GM21825 (cell line): Measurements from ENCODE around the gene WWC1.
A peak's percentile ranks its signal among the peaks of the same experiment; 100 is the strongest.

Source experiments
- ATAC-seq: cut with Tn5 transposase; IDR thresholded peaks from one replicate; pipeline ENCODE4 v1.9.1; 2021; ENCODE audit warnings: mild to moderate bottlenecking, moderate library complexity; ENCODE audit not compliant: unreplicated experiment

Gene WWC1

DNA sequence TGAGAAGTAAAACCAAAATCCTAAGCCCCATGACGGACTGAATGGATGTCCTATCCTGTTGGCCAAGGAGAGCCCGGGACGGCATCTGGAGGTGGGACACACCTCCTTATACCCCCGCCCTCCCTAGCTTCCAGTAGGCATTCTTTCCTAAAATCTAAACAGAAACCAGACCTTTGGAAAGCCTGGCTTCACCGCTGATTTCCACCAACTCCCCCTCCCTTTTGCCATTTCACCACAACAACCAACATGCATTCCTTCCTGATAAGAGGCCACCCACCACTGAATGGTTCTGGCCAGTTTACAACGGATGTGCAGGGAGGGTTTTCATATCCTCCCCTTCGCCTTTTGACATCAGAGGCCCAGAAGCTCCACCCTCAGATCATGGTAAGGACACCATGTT, 185.6 kb downstream of the WWC1 start:
- no peak for ATAC-seq

DNA sequence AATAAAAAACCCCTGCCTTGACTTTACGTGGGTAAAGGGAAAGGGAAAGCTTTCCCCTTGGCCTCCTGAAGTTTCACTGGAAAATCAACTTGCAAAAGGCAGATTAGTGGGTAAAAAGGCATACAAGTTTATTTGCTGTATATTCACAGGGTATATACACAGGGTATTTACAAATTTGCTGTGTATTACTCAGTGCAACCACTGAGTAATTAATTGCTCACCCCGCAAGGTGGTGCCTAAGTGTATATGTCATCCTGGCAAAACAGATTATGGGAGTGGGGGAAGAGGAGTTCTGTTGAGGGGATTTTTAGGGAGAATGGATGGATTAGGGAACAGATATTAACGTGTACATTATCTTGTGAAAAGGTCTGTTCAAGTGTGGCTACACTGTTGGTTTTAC, 187.7 kb downstream of the WWC1 start:
- ATAC-seq, result no peak

DNA sequence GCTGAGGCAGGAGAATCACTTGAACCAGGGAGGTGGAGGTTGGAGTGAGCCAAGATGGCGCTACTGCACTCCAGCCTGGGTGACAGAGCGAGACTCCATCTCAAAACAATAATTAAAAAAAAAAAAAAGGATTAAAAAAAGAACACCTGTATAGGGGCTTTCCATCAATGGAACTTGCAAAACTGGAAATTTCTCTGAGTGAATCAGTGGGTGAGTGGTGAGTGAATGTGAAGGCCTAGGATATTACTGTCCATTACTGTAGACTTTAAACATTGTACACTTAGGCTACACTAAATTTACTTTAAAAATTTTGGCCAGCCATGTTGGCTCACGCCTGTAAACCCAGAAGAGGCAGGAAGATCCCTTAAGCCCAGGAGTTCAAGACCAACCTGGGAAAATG, 189.2 kb downstream of the WWC1 start:
- ATAC-seq, result no peak

DNA sequence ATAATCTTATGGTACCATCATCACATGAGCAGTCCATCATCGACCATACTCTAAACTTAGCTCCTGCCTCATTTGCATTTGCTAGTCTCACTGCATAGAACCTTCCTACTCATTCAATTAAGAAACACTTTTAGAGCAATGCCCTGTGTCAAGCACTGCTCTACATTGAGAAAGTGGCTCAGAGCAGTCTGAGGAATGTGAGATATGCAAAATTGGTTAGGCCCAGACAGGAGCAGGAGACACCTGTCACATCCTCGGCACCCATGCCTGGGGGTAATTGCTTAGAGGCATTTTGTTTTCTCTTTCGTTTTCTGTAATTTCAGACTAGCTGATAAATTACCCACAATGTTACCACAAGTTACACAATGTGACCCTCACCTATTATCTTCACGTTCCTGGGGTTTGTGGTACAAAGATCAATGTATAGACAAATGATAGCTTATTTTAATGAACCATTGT, 189.9 kb downstream of the WWC1 start:
- peak; percentile 90 for ATAC-seq

DNA sequence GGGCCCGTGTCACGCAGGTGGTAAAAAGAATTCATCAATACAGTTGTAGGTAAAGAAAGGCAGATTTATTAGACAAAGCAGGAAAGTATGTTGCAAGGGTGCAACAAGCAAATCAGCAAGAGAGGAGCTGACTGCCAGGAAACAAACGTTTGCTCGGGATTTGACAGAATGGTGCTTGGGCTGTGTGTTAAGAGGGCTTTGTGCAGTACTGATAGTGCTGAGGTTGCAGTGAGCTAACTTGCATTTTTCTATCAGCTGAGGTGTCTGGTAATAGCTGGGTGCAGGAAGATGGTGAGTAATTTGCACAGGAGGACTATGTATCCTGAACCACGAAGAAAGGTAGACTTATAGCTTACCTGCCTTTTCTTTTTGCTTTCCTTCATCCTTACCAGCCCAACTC, 190.9 kb downstream of the WWC1 start:
- ATAC-seq, result no peak

DNA sequence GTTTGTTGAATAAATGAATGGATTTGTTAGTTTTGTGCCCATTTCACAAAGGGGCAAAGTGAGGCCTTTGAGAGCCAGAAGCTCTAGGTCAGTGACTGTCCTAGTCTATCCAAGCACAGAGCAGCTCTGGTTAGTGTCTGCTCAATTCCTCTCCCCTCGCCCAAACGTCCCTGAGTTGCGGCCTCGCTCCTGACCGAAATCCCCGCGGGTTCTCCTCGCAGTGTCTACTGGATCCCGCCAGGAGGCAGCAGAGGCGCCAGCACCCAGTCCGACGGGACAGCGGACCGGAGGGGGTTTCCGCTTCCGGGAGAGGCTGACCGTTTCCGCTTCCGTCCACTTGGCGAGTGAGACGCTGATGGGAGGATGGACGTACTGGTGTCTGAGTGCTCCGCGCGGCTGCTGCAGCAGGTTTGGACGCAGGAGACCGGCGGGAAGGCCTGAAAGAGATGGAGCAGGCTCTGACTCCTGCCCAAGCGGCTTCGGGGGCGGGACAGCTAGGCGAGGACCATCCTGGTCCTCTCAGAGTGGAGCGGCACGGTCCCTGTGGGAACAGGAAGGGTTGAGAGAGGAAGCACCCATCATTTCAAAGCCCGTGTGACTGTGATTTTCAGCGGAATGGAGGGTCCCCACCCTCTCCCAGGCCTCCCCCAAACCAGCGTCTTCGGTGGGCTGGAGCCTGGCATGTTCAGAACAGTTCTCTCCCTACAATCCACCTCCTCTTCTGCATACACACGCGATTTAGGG, 194.9 kb downstream of the WWC1 start, which contains the start of gene RARS1:
TSS of gene RARS1 (plus strand) at position 336 of the 744 bp plus-strand sequence. CDS start at position 364, 28 bp downstream.
- peak; percentile 90 for ATAC-seq

DNA sequence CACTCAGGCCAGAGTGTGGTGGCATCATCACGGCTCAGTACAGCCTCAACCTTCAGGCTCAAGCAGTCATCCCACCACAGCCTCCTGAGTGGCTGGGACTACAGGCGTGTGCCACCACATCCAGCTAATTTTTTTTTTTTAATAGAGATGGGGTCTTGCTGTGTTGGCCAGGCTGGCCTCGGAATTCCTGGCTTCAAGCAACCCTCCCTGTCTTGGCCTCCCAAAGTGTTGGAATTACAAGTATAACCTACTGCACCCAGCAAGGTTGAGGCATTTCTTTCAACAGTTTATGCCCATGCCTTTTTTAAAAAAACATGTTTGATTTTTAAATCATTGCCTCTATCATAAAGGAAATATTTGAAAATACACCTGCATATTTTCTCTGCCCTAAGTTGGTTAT, 197.6 kb downstream of the WWC1 start:
- no peak for ATAC-seq

DNA sequence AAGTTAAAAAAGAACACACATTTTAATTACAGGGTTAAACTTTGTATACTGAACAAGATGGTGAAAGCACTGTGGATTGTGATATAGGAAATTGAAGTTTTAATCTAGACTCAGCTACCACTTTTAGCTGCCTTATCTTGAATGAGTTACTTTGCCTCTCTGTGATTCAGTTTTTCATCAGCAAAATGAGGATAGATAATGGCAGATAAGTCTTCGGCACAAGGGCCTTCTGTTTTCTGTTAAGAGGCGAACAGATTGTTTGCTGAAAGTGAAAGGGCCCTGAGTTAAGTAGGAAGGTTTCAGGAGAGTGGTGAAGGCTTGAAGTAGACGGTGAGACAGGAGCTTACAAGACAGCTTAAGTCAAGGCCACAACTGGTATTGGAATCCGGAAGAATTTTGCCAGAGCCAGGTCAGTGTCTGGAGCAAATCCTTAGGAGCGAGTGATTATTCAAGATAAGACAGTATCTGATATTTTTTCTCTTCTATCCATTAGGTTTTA, 202.7 kb downstream of the WWC1 start:
- ATAC-seq, result no peak

DNA sequence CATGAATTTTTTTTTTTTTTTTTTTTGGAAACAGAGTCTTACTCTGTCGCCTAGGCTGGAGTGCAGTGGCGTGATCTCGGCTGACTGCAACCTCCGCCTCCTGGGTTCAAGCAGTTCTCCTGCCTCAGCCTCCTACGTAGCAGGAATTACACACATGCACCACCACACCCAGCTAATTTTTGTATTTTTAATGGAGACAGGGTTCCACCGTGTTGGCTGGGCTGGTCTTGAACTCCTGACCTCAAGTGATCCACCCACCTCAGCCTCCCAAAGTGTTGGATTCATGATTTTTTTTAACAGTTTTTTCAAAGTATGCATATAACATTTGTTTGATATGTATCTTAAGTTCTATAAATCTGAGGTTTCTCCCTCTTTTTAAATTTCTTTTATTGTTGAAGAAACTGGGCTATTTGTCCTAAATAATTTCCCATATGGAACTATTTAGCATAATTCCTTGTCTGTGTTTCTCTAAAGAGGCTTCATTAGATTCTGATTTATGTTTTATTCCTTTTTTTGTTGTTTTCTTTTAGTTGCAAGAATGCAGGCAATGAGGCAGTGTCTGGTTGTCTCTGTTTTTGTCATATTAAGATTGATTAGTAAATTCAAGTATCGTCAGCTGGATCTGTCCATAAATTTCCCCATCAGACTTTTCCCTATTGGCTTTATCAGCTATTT, 211.3 kb downstream of the WWC1 start:
- ATAC-seq, result no peak

DNA sequence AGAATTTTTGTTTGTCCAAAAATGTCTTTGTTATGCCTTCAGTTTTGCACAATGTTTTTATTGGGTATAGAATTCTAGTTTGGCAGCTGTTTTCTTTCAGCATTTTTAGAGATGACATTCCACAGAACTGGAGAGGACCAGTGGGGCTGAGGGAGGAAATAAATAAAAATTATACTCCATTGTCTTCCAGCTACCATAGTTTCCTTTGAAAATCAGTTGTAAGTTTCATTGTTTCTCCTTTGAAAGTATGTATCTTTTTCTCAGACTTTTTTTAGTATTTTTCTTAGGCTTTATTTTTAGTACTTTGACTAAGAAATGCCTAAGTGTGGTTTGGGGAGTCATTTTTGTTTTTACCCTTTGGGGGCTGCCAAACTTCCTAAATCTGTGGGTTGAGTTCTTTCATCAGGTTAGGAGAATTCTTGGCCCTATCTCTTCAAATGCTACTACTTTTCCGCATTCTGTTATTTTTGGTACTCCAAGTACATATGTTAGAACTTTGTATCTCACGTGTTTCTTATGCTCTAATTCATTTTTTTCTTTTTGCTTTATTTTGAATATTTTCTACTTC, 222.5 kb downstream of the WWC1 start:
- ATAC-seq, result no peak
